OCI-LY3 (cell line): Measurements from ENCODE around the gene CRTAC1.
"Not testable (repeated sequence)": the region's sequence is repeated elsewhere in the genome, so short reads cannot be mapped to it uniquely, and the experiment has no call there.

Experiments
- H2AFZ ChIP-seq: fragments of 200-600, 300-600 bp; shearing (Covaris generic); 2 replicates; pipeline ENCODE4 v1.6.0; 2014; ENCODE audit warnings: antibody characterized with exemption, low read depth, low read length
- H3K27ac ChIP-seq: fragments of 200-600, 300-600 bp; sonication (generic); 2 replicates; pipeline ENCODE4 v1.5.1; 2014; ENCODE audit warnings: mild to moderate bottlenecking, low read length, moderate library complexity, mixed read lengths
- H3K27me3 ChIP-seq: fragments of 200-600, 300-600 bp; sonication (generic); 2 replicates; pipeline ENCODE4 v1.6.1; 2014; ENCODE audit warnings: low read depth, low read length, mixed read lengths
- H3K36me3 ChIP-seq: fragments of 200-600, 300-600 bp; sonication (generic); replicated peaks from 2 replicates; pipeline ENCODE3; 2014; ENCODE audit warnings: low read depth, low read length, mixed read lengths
- H3K4me1 ChIP-seq: fragments of 300-600, 200-600 bp; sonication (generic); 2 replicates; pipeline ENCODE4 v1.6.1; 2014; ENCODE audit warnings: low read length, mixed read lengths
- H3K4me2 ChIP-seq: fragments of 200-600, 300-600 bp; sonication (generic); 2 replicates; pipeline ENCODE4 v1.6.1; 2014; ENCODE audit warnings: low read length, mixed read lengths
- H3K4me3 ChIP-seq: fragments of 300-600, 200-600 bp; sonication (generic); 2 replicates; pipeline ENCODE4 v1.5.1; 2014; ENCODE audit warnings: antibody characterized with exemption, mild to moderate bottlenecking, low read length, moderate library complexity
- H3K79me2 ChIP-seq: fragments of 300-600, 200-600 bp; shearing (Covaris generic); 2 replicates; pipeline ENCODE4 v1.6.1; 2014; ENCODE audit warnings: mild to moderate bottlenecking, low read length, mixed read lengths
- H3K9ac ChIP-seq: fragments of 300-600, 200-600 bp; shearing (Covaris generic); 2 replicates; pipeline ENCODE4 v1.6.0; 2014; ENCODE audit warnings: mild to moderate bottlenecking, low read length, moderate library complexity
- H3K9me3 ChIP-seq: fragments of 200-600, 300-600 bp; shearing (Covaris generic); 2 replicates; pipeline ENCODE4 v1.6.1; 2014; ENCODE audit warnings: low read length, mixed read lengths; ENCODE audit not compliant: insufficient read depth
- H4K20me1 ChIP-seq: fragments of 200-600, 300-600 bp; sonication (generic); 2 replicates; pipeline ENCODE4 v1.6.1; 2016; ENCODE audit warnings: low read length, mixed read lengths; ENCODE audit not compliant: insufficient read depth
- CTCF ChIP-seq: fragments of 200-600, 300-600 bp; sonication (generic); IDR thresholded peaks from 2 replicates; pipeline ENCODE4 v1.5.1; 2014; ENCODE audit warnings: antibody characterized with exemption, low read length, low read depth
- EZH2phosphoT487 ChIP-seq: fragments of 200-600 bp; shearing (Covaris generic); IDR thresholded peaks from 2 replicates; pipeline ENCODE4 v1.6.1; 2018; ENCODE audit warnings: antibody characterized with exemption, mixed run types, low read depth

Gene CRTAC1

GRCh38 chr10:97849687-97850402, 180.6 kb downstream of the CRTAC1 start, which contains the start of gene GOLGA7B:
GOLGA7B (plus strand) TSS chr10:97849843; CDS start chr10:97850304, 461 bp downstream.
- Histone ChIP-seq H3K79me2 (no peaks in the 10 kb centered on the region), H4K20me1 (no peaks in the 10 kb centered on the region), H3K9me3 (no peaks in the 10 kb centered on the region), H2AFZ (peak within 1 kb of the TSS; percentile 81), H3K27ac (no peak within 1 kb of the TSS), H3K4me1 (no peaks in the 10 kb centered on the region), H3K9ac (peak within 1 kb of the TSS; percentile 38), H3K36me3 (no peaks in the 10 kb centered on the region), H3K4me2 (peak within 1 kb of the TSS; percentile 70), H3K27me3 (no peaks in the 10 kb centered on the region), H3K4me3 (peak within 1 kb of the TSS; percentile 84)
- TF ChIP-seq CTCF: no peak
- TF ChIP-seq EZH2phosphoT487: no peak

- H3K9ac ChIP-seq: peak overlapping the region; percentile 38
- H3K9me3 ChIP-seq: no peaks in the 10 kb centered on the region
- peak overlapping the region; percentile 84 for H3K4me3 ChIP-seq
- H3K4me1 ChIP-seq: no peaks in the 10 kb centered on the region
- H2AFZ ChIP-seq: peak overlapping the region; percentile 81
- no peaks in the 10 kb centered on the region for H3K79me2 ChIP-seq
- no peaks in the 10 kb centered on the region for H3K27me3 ChIP-seq
- H3K27ac ChIP-seq: no peak overlapping the region
- H3K4me2 ChIP-seq: peak overlapping the region; percentile 70
- H4K20me1 ChIP-seq: no peaks in the 10 kb centered on the region
- no peak for TF ChIP-seq EZH2phosphoT487
- no peak for TF ChIP-seq CTCF
- H3K36me3 ChIP-seq: no peaks in the 10 kb centered on the region
Observed at GRCh38 chr10:97849103-97849686, 181.2 kb downstream of the CRTAC1 start.

- H3K4me2 ChIP-seq: no peak overlapping the region
- no peaks in the 10 kb centered on the region for H3K36me3 ChIP-seq
- no peaks in the 10 kb centered on the region for H3K9me3 ChIP-seq
- no peaks in the 10 kb centered on the region for H3K27me3 ChIP-seq
- no peaks in the 10 kb centered on the region for H4K20me1 ChIP-seq
- H3K9ac ChIP-seq: no peak overlapping the region
- no peak overlapping the region for H2AFZ ChIP-seq
- H3K27ac ChIP-seq: no peak overlapping the region
- no peaks in the 10 kb centered on the region for H3K79me2 ChIP-seq
- no peak overlapping the region for H3K4me3 ChIP-seq
- TF ChIP-seq EZH2phosphoT487 (no peak), CTCF (no peak)
- no peaks in the 10 kb centered on the region for H3K4me1 ChIP-seq
Observed at GRCh38 chr10:97844678-97845077, 185.7 kb downstream of the CRTAC1 start.

- H4K20me1 ChIP-seq, H2AFZ ChIP-seq, H3K27me3 ChIP-seq, H3K27ac ChIP-seq, H3K4me3 ChIP-seq, H3K9ac ChIP-seq, H3K9me3 ChIP-seq, H3K4me2 ChIP-seq, H3K36me3 ChIP-seq, H3K4me1 ChIP-seq, H3K79me2 ChIP-seq: not testable (repeated sequence)
Observed at GRCh38 chr10:97843972-97844371, 186.4 kb downstream of the CRTAC1 start.
